PC-9 (cell line): ENCODE results near the gene CNTN4.

Experiments
- CTCF ChIP-seq: fragments of 200-600 bp; sonication (generic); conservative IDR thresholded peaks from 2 replicates; pipeline ENCODE4 v1.6.1; 2017; ENCODE audit warnings: mixed run types, antibody characterized with exemption, mild to moderate bottlenecking, moderate library complexity
- EZH2 ChIP-seq: fragments of 200-600 bp; sonication (generic); IDR thresholded peaks from 2 replicates; pipeline ENCODE4 v1.8.0; 2017; ENCODE audit warnings: antibody characterized with exemption, low read depth

- TF ChIP-seq CTCF: peak; percentile 33; the same call in 1 of the 2 replicates
- no peak for TF ChIP-seq EZH2
Measured at GRCh38 chr3:3015185-3016089, 916.8 kb downstream of the CNTN4 start.
